PC-3 (cell line): Measurements from ENCODE around the gene COL13A1. TPM values are rescaled to one million over a fixed set of nuclear protein-coding genes. Genes with fewer than 3 reads are reported as not detected.
A peak's percentile ranks its signal among the peaks of the same experiment; 100 is the strongest.

Experiments
- ATAC-seq: fragments of 200-7000 bp; cut with Tn5 transposase; 2 replicates; pipeline ENCODE4 v1.9.1; 2020; ENCODE audit warnings: mild to moderate bottlenecking, moderate library complexity
- BruUV-seq: library from RNA; stranded (reverse); fragments of 400-500 nt; replicated peaks from 2 replicates; lab custom pipeline; 2021; lab: Mats Ljungman, UMichigan
- CTCF ChIA-PET: fragments of 300-600 bp; sonication (Branson Sonifier 250); formaldehyde crosslinking; loops from one replicate; lab custom pipeline; 2022; ENCODE audit warnings: antibody characterized with exemption; lab: Charles Lee
- POLR2A ChIA-PET: fragments of 300-600 bp; sonication (Branson Sonifier 250); formaldehyde crosslinking; loops from one replicate; lab custom pipeline; 2022; ENCODE audit warnings: antibody characterized with exemption; ENCODE audit not compliant: unreplicated experiment; lab: Charles Lee
- DNase-seq: peaks from one replicate; pipeline ENCODE4 v3.0.0-alpha.2; 2015
- H2AFZ ChIP-seq: fragments of 300-600 bp; sonication (generic); 2 replicates; pipeline ENCODE4 v1.6.0; 2016; ENCODE audit warnings: antibody characterized with exemption, low read length
- H3F3A ChIP-seq: fragments of 300-600 bp; sonication (generic); one replicate; pipeline ENCODE4 v1.6.0; 2017; ENCODE audit warnings: antibody characterized with exemption, low read length, control low read depth, mild to moderate bottlenecking; ENCODE audit not compliant: unreplicated experiment
- H3K27ac ChIP-seq: fragments of 300-600 bp; sonication (generic); 2 replicates; pipeline ENCODE4 v1.5.1; 2016; ENCODE audit warnings: mild to moderate bottlenecking, low read length
- H3K27me3 ChIP-seq: fragments of 300-600 bp; sonication (generic); 2 replicates; pipeline ENCODE4 v1.6.1; 2016; ENCODE audit warnings: low read length, mixed read lengths
- H3K36me3 ChIP-seq: fragments of 300-600 bp; sonication (generic); 2 replicates; pipeline ENCODE4 v1.6.1; 2016; ENCODE audit warnings: low read depth, mixed run types, low read length, mixed read lengths
- H3K4me1 ChIP-seq: fragments of 300-600 bp; sonication (generic); 2 replicates; pipeline ENCODE4 v1.5.1; 2016; ENCODE audit warnings: low read length; ENCODE audit not compliant: insufficient read depth
- H3K4me2 ChIP-seq: fragments of 300-600 bp; sonication (generic); 2 replicates; pipeline ENCODE4 v1.6.0; 2016; ENCODE audit warnings: low read length
- H3K4me3 ChIP-seq: fragments of 300-600 bp; sonication (generic); 2 replicates; pipeline ENCODE4 v1.5.1; 2016; ENCODE audit warnings: mild to moderate bottlenecking, low read length, mixed read lengths
- H3K79me2 ChIP-seq: fragments of 300-600 bp; sonication (generic); 2 replicates; pipeline ENCODE4 v1.6.1; 2017; ENCODE audit warnings: low read length, mixed read lengths
- H3K9ac ChIP-seq: fragments of 300-600 bp; sonication (generic); 2 replicates; pipeline ENCODE4 v1.6.0; 2016; ENCODE audit warnings: mild to moderate bottlenecking, low read length
- H3K9me2 ChIP-seq: fragments of 300-600 bp; sonication (generic); replicated peaks from 2 replicates; pipeline ENCODE4 v1.6.1; 2016; ENCODE audit warnings: mixed run types, low read length, mixed read lengths
- H3K9me3 ChIP-seq: fragments of 300-600 bp; sonication (generic); 2 replicates; pipeline ENCODE4 v1.6.1; 2016; ENCODE audit warnings: low read length, mixed read lengths
- H4K20me1 ChIP-seq: fragments of 300-600 bp; sonication (generic); 2 replicates; pipeline ENCODE4 v1.6.1; 2016; ENCODE audit warnings: low read length, mixed read lengths
- EZH2 ChIP-seq: fragments of 300-600 bp; sonication (generic); IDR thresholded peaks from one replicate; pipeline ENCODE4 v1.6.1; 2017; ENCODE audit warnings: antibody characterized with exemption, mild to moderate bottlenecking, low read length; ENCODE audit not compliant: unreplicated experiment
- EZH2phosphoT487 ChIP-seq: fragments of 300-600 bp; sonication (generic); IDR thresholded peaks from 2 replicates; pipeline ENCODE4 v1.6.1; 2018; ENCODE audit warnings: mild to moderate bottlenecking, antibody characterized with exemption, low read length, borderline replicate concordance
- intact Hi-C: fragments of 100-400 bp; cut with micrococcal nuclease; formaldehyde crosslinking; loops from 2 replicates; pipeline ENCODE4 v1.9.0; 2023
- total RNA-seq: library from RNA; depleted of rRNA; stranded (reverse); fragments of >200 nt; gene quantifications from 2 replicates; pipeline ENCODE4 v1.2.3, GENCODE V29; 2014
- TF ChIP-seq, protein P1 (sequence below): fragments of 300-600 bp; sonication (generic); conservative IDR thresholded peaks from 2 replicates; pipeline ENCODE4 v1.5.1; 2017; ENCODE audit warnings: antibody characterized with exemption, low read depth, mild to moderate bottlenecking, low read length

The COL13A1 gene
- total RNA-seq, 1 experiment from 2014 or later: 201 TPM

DNA sequence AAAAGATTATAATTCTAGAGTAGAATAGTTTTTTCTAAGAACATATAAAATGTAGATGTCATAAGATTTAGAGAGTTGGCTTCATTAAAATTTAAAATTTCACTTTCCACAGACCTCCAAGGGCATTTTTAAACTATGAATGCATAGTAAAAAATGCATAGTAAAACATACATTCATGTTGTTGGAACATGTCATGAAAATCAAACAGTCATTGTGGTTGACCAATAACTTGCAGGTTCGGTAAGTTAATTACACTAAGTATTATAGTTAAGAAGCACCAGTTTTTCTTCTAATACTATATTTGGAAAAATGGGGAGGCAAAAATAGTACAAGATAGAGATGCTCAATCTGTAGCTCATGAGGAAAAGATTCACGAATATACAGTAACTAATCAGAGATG, 189.4 kb downstream of the COL13A1 start:
- POLR2A ChIA-PET: no interaction called here

GRCh38 chr10:69994262-69994661, 192.6 kb downstream of the COL13A1 start:
- BruUV-seq: no TSS peak
- TF ChIP-seq EZH2phosphoT487 (no peak), EZH2 (no peak)
- TF ChIP-seq, protein P1, sequence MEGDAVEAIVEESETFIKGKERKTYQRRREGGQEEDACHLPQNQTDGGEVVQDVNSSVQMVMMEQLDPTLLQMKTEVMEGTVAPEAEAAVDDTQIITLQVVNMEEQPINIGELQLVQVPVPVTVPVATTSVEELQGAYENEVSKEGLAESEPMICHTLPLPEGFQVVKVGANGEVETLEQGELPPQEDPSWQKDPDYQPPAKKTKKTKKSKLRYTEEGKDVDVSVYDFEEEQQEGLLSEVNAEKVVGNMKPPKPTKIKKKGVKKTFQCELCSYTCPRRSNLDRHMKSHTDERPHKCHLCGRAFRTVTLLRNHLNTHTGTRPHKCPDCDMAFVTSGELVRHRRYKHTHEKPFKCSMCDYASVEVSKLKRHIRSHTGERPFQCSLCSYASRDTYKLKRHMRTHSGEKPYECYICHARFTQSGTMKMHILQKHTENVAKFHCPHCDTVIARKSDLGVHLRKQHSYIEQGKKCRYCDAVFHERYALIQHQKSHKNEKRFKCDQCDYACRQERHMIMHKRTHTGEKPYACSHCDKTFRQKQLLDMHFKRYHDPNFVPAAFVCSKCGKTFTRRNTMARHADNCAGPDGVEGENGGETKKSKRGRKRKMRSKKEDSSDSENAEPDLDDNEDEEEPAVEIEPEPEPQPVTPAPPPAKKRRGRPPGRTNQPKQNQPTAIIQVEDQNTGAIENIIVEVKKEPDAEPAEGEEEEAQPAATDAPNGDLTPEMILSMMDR: no peak
- no peak overlapping the region for H3K4me3 ChIP-seq
- H3K27ac ChIP-seq: no peak overlapping the region
- no peak overlapping the region for H2AFZ ChIP-seq
- CTCF ChIA-PET: no interaction called here
- intact Hi-C loops: no loop called here
- peaks cover 58% of the 10 kb centered on the region for H3K27me3 ChIP-seq
- no peaks in the 10 kb centered on the region for H3K36me3 ChIP-seq
- no peak overlapping the region for H3K4me2 ChIP-seq
- no peaks in the 10 kb centered on the region for H3K79me2 ChIP-seq
- no peaks in the 10 kb centered on the region for H3K9me2 ChIP-seq
- H3K9ac ChIP-seq: no peak overlapping the region
- no peaks in the 10 kb centered on the region for H4K20me1 ChIP-seq
- DNase-seq: peak; percentile 86
- ATAC-seq: peak; percentile 88
- H3F3A ChIP-seq: no peaks in the 10 kb centered on the region
- H3K9me3 ChIP-seq: no peaks in the 10 kb centered on the region
- POLR2A ChIA-PET: interaction anchor here (0.6 kb wide), 1 partner anchor 20 kb away, joined by 3 read pairs; no protein-coding TSS in a partner anchor
- H3K4me1 ChIP-seq: no peaks in the 10 kb centered on the region

More for the DNA sequence above, 189.4 kb downstream of the COL13A1 start:
- Histone ChIP-seq H3K4me2 (no peak overlapping the region), H3F3A (no peaks in the 10 kb centered on the region), H3K9me2 (no peaks in the 10 kb centered on the region), H3K79me2 (no peaks in the 10 kb centered on the region), H3K4me1 (no peaks in the 10 kb centered on the region), H3K36me3 (no peaks in the 10 kb centered on the region), H3K27me3 (peaks cover 63% of the 10 kb centered on the region), H2AFZ (no peak overlapping the region), H3K27ac (no peak overlapping the region), H3K9ac (no peak overlapping the region), H4K20me1 (no peaks in the 10 kb centered on the region), H3K4me3 (no peak overlapping the region), H3K9me3 (no peaks in the 10 kb centered on the region)
- no TSS peak for BruUV-seq
- no peak for ATAC-seq
- no peak for TF ChIP-seq EZH2
- no peak for TF ChIP-seq EZH2phosphoT487
- TF ChIP-seq, protein P1: no peak
- CTCF ChIA-PET: no interaction called here
- intact Hi-C loops: no loop called here
- no peak for DNase-seq

GRCh38 chr10:69996611-69997010, 194.9 kb downstream of the COL13A1 start:
- TF ChIP-seq EZH2 (no peak), EZH2phosphoT487 (no peak)
- TF ChIP-seq, protein P1: no peak

More at GRCh38 chr10:69996611-69997010, 194.9 kb downstream of the COL13A1 start:
- no peak overlapping the region for H2AFZ ChIP-seq
- DNase-seq: no peak
- H3K4me3 ChIP-seq: no peak overlapping the region
- no peak overlapping the region for H3K9ac ChIP-seq
- ChIA-PET POLR2A (no interaction called here), CTCF (no interaction called here)
- H3F3A ChIP-seq: no peaks in the 10 kb centered on the region
- H3K4me1 ChIP-seq: no peaks in the 10 kb centered on the region
- intact Hi-C loops: no loop called here
- H3K27me3 ChIP-seq: peaks cover 51% of the 10 kb centered on the region
- H3K9me3 ChIP-seq: no peaks in the 10 kb centered on the region
- H3K9me2 ChIP-seq: no peaks in the 10 kb centered on the region
- ATAC-seq: no peak
- H3K79me2 ChIP-seq: no peaks in the 10 kb centered on the region
- H3K4me2 ChIP-seq: no peak overlapping the region
- H3K36me3 ChIP-seq: no peaks in the 10 kb centered on the region
- no TSS peak for BruUV-seq
- H4K20me1 ChIP-seq: no peaks in the 10 kb centered on the region
- no peak overlapping the region for H3K27ac ChIP-seq
